Measurements from ENCODE around the gene COA3. TPM values are rescaled to one million over a fixed set of nuclear protein-coding genes. Genes with fewer than 3 reads are reported as not detected.

Gene COA3
- total RNA-seq, 1 donor = 56.6 TPM

DNA sequence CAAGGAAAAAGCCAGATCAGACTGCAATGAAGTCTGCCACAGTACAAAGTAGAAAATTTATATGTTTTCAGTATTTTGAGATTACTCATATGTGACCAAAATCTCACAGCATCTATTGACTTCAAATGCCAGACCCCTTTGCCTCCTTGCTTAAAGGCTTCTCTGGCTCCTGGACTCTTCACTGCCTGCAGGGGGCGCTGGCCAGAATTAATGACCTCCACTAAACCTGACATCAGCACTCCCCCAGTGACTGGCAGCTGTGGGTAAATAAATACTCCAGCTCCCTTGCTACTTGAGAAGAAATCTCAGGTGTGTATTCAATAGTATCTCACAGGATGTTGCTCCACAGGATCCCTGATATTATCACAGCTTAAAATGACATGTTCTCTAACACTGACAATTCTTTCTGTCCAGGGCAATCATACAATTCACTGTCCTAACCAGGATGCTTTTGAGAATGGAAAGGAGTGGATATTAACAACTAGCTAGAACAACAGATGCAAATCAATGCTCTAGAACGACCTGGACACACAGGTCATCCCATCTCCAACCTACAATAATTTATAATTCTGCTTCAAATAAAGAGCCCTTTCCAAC is 21.5 kb upstream of the COA3 start:
- peak in 2 of 3 donors; percentile 71 to 87 for DNase-seq (ENCODE audit: low read depth in 2 of 3, low spot score in 2 of 3)

DNA sequence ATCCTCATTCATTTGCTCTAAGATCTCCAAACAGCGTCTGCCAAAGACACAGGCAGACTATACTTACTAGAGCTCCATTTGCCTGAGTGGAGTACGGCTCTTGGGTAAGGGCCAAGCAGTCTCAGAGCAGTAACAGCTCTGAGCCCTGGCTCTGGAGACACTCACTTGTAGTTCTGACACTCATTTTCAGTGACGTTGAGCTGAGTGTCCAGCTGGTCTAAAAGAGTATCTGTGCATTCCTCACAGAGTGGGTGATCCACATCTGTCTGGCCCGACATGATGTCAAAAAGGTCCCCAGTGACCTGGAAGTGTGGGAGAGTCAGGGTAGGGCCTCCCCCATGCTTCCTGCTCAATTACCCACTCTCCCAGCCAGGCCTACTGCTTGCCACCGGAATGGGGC is 19.9 kb upstream of the COA3 start:
- no peak for DNase-seq (ENCODE audit: low read depth in 2 of 3, low spot score in 2 of 3)

GRCh38 chr17:42817866-42818265 is 19.4 kb upstream of the COA3 start:
- DNase-seq (ENCODE audit: low read depth in 2 of 3, low spot score in 2 of 3) = no peak

DNA sequence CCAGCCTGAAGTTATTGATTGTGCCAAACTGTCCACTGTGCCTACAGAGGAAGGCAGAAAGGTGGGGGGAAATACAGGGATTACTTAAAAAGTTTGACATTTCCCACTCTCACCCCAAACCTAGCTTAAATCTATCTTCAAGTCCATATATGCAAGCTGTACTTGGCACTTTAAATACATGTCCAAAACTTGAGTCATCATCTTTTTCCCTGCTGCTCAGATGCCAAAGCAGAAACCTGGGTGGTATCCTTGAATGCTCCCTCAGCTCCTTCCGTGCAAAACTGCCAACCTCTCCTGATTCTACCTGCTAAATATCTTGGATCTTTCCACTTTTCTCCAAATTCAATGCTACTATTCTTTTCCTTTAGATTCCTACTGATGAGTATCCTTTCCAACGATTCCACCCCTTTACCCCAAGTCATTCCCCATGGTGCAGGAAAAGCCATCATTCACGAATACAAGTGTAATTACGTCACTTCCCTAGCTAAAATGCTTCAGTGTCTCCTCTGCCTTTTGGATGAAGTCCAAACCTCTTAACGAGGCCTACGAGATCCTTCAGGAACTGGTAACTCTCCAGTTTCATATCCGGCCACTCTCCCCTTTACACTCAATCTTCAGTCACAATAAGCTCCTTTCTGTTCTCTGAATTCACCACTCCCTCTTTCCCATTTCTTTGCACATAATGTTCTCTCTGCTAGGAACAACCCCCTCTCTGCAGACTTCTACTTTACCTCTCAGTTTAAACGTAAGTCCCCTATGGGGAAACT is 16.3 kb upstream of the COA3 start:
- no peak for DNase-seq (ENCODE audit: low read depth in 2 of 3, low spot score in 2 of 3)

DNA sequence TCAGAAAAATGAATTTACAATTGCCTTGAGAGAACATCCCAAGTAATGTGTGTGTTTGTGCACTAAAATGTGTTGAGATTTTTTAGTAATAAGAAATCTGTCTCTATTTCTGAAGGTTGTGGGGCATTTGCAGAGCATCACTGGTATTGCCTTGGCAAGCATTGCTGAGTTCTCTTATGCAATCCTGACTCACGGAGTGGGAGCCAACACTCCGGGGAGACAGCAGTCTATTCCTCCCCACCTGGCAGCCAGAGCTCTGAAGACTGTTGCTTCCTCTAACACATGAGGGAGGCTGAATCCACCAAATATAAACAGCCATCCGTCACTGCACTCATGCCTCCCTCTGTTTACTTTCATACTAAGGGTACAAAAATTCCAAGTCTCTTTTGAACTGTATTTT is 10.7 kb upstream of the COA3 start:
- DNase-seq (ENCODE audit: low read depth in 2 of 3, low spot score in 2 of 3) = no peak

GRCh38 chr17:42806249-42806648 is 7.7 kb upstream of the COA3 start:
- DNase-seq (ENCODE audit: low read depth in 2 of 3, low spot score in 2 of 3) = no peak

GRCh38 chr17:42804918-42805367 is 6.4 kb upstream of the COA3 start:
- DNase-seq (ENCODE audit: low read depth in 2 of 3, low spot score in 2 of 3) = no peak

DNA sequence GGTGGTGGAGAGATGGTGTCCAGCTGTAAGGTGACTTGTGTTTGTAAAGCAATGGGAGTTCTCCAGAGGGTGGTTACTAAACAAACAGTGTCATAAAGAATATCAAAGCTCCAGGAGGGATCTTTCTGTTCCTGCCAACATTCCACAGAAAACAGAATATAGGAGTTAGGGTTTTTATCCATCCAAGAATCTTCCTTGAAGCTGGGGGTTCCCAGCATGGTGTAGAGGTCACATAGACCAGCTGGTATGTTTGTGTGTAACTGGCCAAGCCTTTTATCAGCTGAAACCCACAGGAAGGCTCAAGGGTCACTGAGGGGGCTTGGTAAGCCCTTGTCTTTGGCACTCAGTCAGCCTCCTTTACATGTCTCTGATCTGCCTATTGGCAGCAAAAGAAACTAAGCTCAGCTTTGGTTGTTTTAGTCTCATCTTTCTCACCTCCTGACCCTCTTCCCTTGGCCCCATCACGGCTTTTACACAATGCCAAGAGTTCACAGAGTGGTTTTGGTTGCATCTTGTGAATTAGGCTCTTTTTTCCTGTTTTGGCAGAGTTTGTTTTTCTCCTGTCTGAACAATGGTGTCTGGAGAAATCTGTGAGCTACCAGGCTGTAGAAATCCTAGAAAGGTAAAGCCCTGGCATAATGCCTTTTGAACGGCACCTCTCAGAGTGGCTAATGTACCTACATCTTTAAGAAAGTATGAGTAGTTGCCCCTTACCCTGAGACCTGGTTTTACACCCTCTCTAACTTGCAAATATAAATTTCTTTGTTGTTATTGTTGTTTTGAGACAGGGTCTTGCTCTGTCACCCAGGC is 4.8 kb upstream of the COA3 start:
- no peak for DNase-seq (ENCODE audit: low read depth in 2 of 3, low spot score in 2 of 3)

- no peak for DNase-seq (ENCODE audit: low read depth in 2 of 3, low spot score in 2 of 3)
These were observed 507 bp downstream of the COA3 start for GRCh38 chr17:42798011-42798382.

DNA sequence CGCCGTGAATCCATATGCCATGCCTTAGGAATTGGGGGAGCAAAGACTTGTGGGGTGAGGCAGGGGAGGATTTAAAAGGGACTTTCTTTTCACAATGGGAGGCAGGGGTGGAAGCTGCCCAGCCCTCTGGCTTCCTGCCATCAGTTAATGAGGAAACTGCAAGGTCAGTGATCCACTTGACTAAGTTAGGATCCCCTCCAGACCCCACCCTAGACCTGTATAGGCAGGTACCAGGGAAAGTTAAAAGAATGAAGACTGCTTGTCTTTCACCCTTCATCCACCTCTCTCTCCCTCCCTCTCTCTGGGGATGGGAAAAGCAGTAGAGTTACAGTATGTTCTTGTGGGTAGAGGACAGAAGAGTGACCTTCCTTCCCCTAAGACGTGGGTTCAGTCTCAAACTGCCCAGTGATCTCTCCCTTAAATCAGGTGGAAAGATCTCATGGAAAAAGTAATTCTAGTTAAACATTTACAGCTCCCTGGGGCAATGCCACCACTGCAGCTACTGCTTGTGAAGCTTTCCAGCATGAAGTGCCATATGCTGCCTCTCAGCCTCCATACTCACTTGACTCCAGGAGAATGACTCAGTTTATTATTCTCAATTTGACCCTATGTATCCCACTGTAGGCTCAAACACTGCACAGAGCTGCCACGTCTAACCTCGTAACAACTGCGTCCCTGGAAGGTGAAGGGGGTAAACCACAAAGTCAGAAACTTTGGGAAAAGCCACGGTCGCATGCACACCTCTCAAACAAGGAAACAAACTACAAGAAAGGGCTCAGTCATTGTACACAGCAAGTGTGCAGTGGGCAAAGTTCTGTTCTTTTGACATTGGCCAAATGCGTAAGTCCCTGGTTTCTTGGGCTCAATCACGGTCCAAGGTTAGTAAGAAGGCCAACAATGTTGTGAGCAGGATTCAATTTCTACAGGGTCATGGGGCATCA is 1.2 kb downstream of the COA3 start:
- DNase-seq (ENCODE audit: low read depth in 2 of 3, low spot score in 2 of 3) = no peak

DNA sequence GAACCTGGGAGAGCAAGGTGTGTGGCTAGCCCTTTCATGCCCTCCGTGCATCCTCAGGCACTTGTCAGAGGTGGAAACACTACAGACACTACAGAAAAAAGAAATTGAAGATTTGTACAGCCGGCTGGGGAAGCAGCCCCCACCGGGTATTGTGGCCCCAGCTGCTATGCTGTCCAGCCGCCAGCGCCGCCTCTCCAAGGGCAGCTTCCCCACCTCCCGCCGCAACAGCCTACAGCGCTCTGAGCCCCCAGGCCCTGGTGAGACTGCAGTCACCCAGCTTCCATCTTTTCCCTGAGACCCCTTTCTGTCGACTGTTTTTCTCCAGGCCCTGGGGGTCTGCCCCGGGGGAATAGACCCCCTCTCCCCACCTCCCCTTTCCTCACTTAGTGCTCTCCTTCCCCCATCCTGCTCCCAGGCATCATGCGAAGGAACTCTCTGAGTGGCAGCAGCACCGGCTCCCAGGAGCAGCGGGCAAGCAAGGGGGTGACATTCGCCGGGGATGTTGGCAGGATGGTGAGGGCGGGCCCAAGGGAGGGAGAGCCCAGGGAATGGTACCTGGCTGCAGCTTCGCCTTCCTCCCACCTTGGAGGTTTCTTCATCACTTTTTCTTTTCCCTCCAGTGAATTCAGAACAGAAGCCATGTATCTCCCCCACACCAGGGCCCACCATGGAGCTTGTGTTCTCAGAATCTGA is 2.3 kb downstream of the COA3 start:
- no peak for DNase-seq (ENCODE audit: low read depth in 2 of 3, low spot score in 2 of 3)

- no peak for DNase-seq (ENCODE audit: low read depth in 2 of 3, low spot score in 2 of 3)
These were observed 3.0 kb downstream of the COA3 start for GRCh38 chr17:42795465-42795864.

GRCh38 chr17:42795061-42795460 is 3.4 kb downstream of the COA3 start:
- no peak for DNase-seq (ENCODE audit: low read depth in 2 of 3, low spot score in 2 of 3)

DNA sequence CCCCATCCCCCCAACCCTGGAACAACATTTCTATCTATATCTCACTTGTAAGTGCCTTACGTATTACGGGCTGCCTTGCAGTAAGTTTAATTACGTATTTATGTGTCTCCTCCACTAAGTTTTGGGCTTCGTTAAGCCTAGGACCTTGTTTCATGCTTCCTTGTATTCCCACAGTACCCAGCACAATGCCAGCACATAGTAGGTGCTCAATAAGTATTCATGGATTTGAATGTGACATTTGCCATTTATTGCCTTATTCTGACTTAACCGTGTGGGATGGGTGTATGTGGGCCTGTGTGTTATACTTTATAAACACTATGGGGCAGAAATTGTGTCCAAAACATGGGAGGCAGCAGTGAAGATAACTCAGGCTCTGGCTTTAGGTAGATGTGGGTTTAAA is 6.0 kb downstream of the COA3 start:
- DNase-seq (ENCODE audit: low read depth in 2 of 3, low spot score in 2 of 3) = no peak

DNA sequence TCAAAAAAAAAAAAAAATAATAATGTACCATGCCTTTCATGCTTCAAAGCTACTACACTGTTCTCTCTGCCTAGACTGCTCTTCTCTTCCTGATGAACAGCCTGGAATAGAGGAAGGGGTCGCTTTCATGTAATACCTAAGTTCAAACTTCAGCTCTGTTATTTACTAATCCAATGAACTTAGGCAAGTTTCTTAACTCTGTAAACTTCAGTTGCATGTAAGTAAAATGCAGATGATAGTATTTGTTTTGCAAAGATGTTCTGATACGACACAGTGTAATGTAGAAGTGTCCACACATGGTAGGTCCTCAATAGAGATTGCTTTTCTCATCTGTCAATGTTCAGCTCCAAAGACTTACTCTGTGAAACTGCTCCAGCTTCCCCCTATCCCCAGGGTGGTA is 6.6 kb downstream of the COA3 start:
- DNase-seq (ENCODE audit: low read depth in 2 of 3, low spot score in 2 of 3) = no peak

DNA sequence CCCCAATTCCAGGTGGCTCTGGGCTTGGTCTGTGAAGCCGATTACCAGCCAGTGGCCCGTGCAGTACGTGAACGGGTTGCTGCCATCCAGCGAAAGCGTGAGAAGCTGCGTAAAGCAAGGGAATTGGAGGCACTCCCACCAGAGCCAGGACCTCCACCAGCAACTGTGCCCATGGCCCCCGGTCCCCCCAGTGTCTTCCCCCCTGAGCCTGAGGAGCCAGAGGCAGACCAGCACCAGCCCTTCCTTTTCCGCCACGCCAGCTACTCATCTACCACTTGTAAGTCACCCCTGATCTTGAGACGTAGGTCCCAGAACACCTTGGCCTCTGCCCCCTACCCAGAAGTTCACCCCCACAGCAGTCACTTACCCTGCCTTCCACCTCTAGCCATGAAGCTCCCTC is 11.2 kb downstream of the COA3 start:
- no peak for DNase-seq (ENCODE audit: low read depth in 2 of 3, low spot score in 2 of 3)

DNA sequence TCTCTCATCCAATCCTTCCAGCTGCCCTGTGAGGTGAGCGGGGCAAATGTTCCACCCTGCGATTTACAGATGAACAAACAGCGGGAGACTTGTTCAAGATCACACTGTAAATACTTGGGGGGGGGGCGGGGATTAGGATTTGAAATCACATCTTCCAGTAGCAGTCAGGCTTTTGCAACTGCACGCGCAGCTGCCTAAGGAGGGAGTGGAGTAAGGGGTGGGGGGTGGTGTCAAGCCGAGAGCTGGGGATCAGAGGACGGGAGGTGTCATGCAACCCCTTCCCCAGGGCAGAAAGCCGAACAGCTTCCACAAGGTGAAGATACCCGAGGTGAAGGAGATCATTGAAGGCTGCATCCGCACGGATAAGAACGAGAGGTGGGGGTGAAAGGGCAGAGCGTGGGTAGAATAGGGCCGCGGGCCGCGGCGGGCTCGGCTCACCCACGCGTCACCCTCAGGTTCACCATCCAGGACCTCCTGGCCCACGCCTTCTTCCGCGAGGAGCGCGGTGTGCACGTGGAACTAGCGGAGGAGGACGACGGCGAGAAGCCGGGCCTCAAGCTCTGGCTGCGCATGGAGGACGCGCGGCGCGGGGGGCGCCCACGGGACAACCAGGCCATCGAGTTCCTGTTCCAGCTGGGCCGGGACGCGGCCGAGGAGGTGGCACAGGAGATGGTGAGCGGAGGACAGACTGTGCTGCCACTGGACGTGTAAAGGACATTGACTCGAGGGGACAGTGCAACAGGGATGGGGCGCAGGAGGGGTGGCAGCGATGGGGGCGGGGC is 13.5 kb downstream of the COA3 start:
- no peak for DNase-seq (ENCODE audit: low read depth in 2 of 3, low spot score in 2 of 3)

- DNase-seq (ENCODE audit: low read depth in 2 of 3, low spot score in 2 of 3) = no peak
These were observed 14.1 kb downstream of the COA3 start for GRCh38 chr17:42784409-42784808.

DNA sequence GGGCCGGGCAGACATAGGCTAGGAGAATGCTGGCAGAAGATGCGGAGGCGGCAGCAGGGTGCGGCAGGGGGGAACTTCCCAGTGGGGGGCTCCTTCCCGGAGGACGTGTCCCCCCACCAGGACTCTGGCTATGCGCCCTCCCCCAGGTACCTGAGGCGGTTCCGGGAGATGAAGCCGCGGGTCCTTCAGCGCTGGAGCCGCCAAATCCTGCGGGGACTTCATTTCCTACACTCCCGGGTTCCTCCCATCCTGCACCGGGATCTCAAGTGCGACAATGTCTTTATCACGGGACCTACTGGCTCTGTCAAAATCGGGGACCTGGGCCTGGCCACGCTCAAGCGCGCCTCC is 14.7 kb downstream of the COA3 start:
- no peak for DNase-seq (ENCODE audit: low read depth in 2 of 3, low spot score in 2 of 3)

All from hematopoietic multipotent progenitor cell (in vitro differentiated cells).